Kidney capillary endothelial cell (primary cell): ENCODE measurements around the gene APOB.

Experiments used
- DNase-seq: peaks from one replicate; pipeline ENCODE4 v3.0.0-alpha.2; 2018; ENCODE audit warnings: low spot score

Gene APOB

GRCh38 chr2:21002814-21003192 is 41.1 kb downstream of the APOB start:
- DNase-seq: no peak

GRCh38 chr2:21001988-21002813 is 41.7 kb downstream of the APOB start:
- no peak for DNase-seq

GRCh38 chr2:21001225-21001946 is 42.5 kb downstream of the APOB start:
- no peak for DNase-seq

- no peak for DNase-seq
Measured at GRCh38 chr2:20999906-21000645, 43.8 kb downstream of the APOB start.

DNA sequence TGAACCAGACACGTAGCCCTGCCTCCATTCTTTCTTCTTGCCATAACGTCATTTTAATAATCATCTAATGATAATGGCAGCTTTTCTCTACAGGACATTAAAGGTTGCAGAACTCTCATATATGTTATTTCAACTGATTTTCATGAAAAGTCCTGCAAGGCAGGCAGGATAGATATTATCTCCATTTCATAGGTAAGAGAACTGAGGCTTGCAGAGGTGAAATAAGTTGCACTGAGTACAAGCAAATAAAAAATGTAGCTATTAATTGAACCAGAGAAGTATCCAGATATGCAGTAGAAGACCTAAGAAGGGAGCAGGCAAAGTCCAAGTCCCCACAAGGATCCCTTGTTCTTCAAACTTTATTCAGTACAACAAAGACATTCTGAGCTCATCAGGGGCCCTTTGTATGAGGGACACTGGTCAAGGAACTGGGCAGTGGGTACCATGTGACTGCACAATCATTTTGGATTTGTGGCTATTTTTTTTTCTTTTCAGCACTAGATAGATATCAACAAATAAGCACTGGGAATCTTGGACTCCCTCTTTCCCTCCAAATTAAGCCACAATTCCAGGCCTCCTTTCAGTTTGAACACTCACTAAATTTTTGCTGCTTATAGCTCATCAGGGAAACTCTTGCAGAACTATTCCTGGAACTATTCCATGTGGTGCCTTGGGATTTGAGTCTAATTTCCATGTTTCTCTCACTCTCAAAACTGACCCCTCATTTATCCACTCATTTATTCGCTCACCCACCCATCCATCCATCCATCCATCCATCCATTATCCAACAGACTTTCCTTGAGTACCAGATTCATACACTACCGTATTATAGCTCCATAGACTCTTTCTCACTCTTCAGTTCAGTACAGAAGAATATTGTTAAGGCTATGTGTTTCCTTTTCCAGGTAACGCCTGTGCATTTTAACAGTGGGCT is 44.6 kb downstream of the APOB start:
- no peak for DNase-seq

DNA sequence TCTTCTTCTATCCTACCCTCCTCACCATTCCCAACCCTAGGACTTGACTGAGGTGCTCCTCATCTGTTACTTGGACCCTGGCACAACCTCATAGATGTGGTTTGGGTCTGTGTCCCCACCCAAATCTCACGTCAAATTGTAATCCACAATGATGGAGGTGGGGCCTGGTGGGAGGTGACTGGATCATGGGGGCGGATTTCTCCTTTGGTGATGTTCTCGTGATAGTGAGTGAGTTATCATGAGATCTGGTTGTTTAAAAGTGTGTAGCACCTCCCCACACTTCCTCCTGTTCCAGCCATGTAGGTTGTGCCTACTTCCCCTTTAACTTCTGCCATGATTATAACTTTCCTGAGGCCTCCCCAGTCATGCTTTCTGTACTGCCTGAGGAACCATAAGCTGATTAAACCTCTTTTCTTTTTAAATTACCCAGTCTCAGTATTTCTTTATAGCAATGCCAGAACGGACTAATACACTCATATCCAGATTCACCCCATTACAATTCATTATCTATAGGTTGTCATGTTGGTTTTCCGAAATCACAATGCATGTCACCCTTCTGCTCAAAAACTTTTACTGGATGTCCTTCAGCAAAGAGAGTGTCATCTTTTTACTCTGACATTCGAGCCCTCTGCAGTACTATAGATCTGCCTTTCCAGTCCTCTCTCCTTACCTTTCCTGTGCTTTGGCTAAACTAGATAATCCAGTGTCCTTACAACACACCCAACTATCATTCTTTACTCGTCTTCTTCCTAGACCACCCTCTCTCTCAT is 45.7 kb downstream of the APOB start:
- no peak for DNase-seq

DNA sequence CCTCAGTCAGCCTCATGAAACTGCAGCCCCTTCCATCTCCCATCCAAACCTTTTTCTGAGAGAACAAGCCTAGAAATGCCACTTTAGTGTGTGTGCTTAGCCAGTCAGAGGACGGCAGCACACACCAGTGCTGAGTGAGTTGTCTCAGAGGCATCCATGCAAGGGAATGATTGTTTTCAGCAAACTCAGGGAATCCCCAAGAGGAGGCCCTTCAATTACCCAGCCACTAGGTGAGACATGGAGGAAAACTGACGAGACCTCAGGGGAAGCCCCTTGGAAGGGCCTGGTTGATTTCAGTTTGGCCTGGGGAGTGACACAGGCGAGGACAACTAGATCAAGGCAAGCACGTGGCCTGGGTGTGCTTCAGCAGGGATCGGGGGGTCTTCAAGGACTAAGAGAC is 49.7 kb downstream of the APOB start:
- no peak for DNase-seq

DNA sequence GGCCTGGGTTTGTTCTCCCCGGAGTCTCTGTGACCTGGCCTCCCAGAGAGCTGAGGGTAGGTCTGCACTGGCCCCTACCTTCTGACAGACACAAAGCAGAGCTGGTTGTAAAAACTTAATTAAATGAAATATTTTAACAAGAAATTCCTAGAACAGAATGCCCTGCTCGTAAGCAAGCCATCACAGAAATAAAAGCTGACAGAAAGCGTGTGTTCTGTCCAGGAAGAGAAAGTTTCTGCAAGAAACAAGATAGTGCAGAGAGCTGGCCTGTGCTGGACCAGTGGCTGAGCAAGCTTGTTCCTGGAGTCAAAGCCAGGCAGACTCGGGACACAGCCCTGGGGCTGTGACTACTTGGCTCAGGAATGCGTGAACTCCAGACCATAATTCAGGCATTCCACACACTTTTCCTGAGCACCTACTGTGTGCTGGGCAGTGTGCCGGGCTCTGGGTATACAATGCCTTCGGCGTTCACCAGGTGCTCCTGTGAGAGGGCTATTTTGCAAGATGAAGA is 51.6 kb downstream of the APOB start:
- DNase-seq: no peak

DNA sequence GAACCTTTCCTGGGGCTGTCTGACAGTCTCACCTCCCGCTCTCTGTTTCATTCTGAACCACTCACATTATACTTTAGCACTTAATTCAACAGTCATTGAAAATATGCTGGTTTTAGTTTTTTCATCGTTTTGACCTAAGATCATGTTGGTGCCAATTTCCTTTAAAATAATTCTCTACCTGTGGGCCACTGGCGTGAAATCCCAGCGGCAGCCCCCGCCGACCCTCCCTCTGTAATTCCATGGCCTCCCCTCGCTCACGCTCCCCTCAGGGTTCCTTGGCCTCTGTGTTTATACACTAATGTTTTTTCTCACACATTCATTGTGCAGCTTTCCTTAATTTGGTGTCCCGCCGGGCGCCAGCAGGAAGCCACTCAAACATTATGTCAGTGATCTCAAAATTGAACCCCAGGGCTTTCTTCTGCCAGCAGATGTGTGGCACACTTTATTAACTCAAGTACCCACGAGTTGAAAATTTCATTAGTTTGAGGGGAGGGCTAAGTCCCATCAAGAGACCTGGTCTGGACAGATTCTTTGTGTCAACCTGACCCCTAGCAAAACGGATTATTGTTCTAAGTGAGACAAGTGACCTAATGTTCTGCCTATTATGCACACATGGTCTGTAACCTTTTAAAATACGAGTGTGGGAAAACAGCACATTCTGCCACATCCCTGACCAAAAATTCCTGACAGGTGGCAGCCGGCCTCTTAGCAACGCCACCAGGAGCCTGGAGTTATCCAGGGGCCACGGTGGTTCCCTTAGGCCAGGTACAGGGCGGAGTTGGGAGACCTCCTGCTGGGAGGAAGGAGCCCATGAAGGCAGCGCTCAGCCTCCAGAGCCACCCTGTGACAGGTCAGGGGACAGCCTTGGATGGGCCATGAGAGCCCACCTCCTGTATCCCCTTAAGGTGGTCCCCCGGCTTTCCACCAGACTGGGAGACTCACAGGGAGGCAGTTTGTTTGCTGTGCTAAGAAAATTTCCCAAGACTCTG is 53.1 kb downstream of the APOB start:
- no peak for DNase-seq

DNA sequence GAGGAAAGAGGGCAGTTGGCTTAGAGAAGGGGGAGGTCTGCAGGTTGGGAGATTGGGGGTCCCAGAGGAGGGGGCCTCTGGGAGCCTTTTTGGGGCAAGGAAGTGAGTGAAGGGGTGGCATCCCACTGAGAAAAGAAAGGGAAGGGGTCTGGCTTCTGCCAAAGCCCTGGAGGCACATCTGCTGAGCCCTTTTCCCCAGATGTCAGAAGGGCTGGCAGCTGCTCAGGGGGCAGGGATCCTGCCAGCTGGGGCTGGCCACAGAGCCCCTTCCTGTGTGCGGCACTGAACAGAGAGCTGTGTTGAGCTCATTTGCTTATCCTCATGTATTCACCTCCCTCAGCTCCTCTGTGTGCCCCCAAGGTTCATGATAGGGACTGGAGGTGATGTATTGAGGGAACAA is 54.5 kb downstream of the APOB start:
- DNase-seq: no peak

- DNase-seq: no peak
Measured at GRCh38 chr2:20988905-20989304, 55.0 kb downstream of the APOB start.

DNA sequence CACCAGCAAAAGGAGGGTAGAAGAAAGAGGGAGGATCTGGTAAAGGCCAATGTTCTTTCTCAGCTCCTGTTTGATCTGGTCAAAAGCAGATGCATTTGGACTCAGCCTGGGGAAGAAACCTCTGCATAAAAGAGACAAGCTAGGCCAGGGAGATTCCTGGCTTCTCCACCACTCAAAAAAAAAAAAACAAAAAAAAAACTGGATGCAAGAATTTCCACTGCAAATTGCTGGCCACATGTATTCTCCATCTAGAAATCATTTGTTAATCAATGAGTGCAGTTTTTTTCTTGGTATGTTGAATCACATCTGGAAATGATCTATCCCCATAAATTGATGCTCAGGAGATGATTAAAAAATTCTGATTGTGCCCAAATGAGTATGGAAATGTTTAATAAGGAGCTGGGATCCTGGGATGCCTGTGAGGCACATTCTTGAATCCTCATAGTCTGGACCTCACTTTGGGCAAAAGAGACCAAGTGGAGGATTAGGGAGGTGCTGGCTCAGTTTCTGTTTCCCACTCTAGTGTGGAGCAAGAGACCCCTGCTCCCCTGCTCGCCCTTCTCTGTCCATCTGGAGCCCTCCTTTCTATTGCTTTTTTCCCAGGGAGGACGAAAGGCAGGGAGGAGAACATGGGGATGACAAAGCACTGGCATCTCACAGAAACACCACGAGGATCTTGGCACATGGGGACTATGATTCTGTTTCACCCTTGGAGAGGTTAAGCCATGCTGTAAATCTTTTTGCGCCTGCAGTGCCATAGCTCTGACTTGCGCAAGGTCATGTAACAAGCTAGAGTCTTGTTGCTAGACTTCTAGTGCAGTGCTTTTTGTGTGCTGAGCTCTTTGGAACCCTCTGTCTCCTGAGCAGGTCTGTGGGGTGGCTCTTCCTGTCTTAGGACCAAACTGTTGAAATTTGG is 57.6 kb downstream of the APOB start:
- no peak for DNase-seq

DNA sequence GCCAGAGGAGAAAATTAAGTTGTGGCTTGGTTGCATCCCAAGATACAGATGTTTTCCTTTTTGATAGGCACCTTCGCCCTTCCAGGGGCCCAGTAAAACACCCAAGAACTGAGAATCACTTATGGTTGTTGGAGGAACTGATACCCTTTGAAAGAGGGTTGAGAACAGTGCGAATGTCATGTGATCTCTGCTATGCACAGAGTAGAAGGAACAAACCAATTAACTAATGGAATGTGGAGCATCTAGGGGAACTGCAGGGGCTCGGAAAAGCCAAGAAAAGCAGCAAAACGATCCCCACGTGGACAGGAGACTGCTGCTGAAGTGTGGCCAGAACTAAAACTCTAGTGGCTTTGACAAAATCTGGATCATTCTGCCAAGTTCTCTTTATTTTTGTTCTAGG is 58.8 kb downstream of the APOB start:
- no peak for DNase-seq

DNA sequence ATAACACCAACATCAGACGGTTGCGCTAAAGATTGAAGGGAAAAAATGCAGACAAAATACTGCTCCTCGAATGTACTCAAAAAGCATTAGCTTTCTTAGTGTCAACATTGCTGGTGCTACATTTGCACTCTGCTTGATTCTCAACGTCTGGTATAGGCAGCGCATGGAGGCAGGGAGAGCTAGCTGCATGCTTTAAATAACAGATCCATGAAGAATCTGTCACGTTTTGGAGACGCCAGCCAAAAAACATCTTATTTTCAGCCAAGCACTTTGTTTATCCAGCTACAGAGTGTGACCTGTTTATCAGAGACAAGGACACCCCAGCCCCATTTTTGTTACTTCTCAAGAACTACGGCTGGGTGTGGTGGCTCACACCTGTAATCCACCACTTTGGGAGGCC is 59.5 kb downstream of the APOB start:
- no peak for DNase-seq

GRCh38 chr2:20983844-20984243 is 60.0 kb downstream of the APOB start:
- DNase-seq: no peak

GRCh38 chr2:20982861-20983260 is 61.0 kb downstream of the APOB start:
- no peak for DNase-seq

GRCh38 chr2:20977520-20978180 is 66.2 kb downstream of the APOB start:
- no peak for DNase-seq

DNA sequence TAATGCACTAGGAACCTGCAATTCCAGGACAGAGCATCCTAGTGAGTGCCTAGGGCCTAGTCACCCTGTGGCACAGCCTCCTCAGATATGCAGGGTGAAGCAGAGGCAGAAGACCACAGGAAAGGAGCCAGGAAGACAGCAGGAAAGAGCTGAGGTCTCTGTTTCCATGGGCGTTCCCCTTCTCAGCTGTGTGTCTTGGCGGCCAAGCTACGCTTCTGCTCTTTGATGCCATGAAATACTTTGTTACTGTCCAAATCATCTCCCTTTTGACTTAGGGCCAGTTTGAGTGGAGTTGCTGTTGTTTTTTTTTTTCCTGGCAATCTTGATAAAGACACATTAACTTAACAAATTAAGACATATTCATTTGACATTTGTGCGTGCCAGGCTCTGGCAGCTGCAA is 67.3 kb downstream of the APOB start:
- no peak for DNase-seq
